ENCODE data around the gene HNRNPUL1. TPM values are rescaled to one million over a fixed set of nuclear protein-coding genes. Genes with fewer than 3 reads are reported as not detected.

Gene HNRNPUL1
- total RNA-seq, 1 donor from 2014 or later = 114 TPM

DNA sequence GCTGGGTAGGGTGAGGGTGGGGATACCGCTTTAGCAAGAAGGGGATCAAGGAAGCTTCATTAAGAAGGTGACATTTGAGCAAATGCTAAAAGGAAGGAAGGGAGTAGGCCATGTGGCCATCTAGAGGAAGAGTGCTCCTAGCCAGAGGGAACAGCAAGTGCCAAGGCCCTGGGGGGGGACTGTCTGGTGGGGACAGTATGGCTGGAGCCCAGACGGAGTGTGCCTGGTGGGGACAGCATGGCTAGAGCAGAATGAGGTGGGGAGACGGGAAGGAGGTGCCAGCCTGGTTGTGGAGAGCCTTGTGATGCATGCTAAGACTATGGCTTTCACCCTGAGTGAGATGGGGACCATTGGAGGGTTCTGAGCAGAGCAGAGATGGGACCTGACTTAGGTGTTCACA, 91.6 kb downstream of the HNRNPUL1 start:
- DNase-seq (no peak), ATAC-seq (ENCODE audit: poor library complexity) (no peak)
- intact Hi-C loops (cut with DNase I) = loop anchor here (5.0 kb wide), 1 partner anchor 34 kb away; no protein-coding TSS in a partner anchor

- DNase-seq (no peak), ATAC-seq (ENCODE audit: poor library complexity) (no peak)
- intact Hi-C loops (cut with DNase I) = loop anchor here (5.0 kb wide), 1 partner anchor 35 kb away; no protein-coding TSS in a partner anchor
Measured at GRCh38 chr19:41356984-41357739, 93.0 kb downstream of the HNRNPUL1 start.

Other genes with a start within 250 kb of the HNRNPUL1 start
- not detected for gene CYP2A13, start 175.9 kb upstream of the HNRNPUL1 start, total RNA-seq
- gene CYP2F1, start 149.9 kb upstream of the HNRNPUL1 start, total RNA-seq = not detected
- gene CYP2S1, start 71.2 kb upstream of the HNRNPUL1 start, total RNA-seq = 0.56 TPM
- 18.0 TPM for gene AXL, start 45.1 kb upstream of the HNRNPUL1 start, total RNA-seq
- 14.3 TPM for gene CCDC97, start 45.8 kb downstream of the HNRNPUL1 start, total RNA-seq
- 13.1 TPM for gene TGFB1, start 89.5 kb downstream of the HNRNPUL1 start, total RNA-seq
- 2.6 TPM for gene B9D2, start 99.8 kb downstream of the HNRNPUL1 start, total RNA-seq
- 3.5 TPM for gene TMEM91, start 112.2 kb downstream of the HNRNPUL1 start, total RNA-seq
- 17.4 TPM for gene EXOSC5, start 133.0 kb downstream of the HNRNPUL1 start, total RNA-seq
- gene BCKDHA, start 133.4 kb downstream of the HNRNPUL1 start, total RNA-seq = 50.4 TPM
- 12.5 TPM for gene B3GNT8, start 163.0 kb downstream of the HNRNPUL1 start, total RNA-seq
- gene DMAC2, start 175.5 kb downstream of the HNRNPUL1 start, total RNA-seq = 113 TPM
- not detected for gene ERICH4, start 178.8 kb downstream of the HNRNPUL1 start, total RNA-seq

Measured in Right ventricle myocardium superior (tissue), 1 donor.